Neural cell (in vitro differentiated cells): ENCODE results near the gene TOGARAM2. TPM values are rescaled to one million over a fixed set of nuclear protein-coding genes. Genes with fewer than 3 reads are reported as not detected.

Source experiments
- H2AFZ ChIP-seq: fragments of 200-600, 300-800 bp; sonication (generic), shearing (Covaris generic); 2 replicates; pipeline ENCODE4 v1.6.0; 2014; ENCODE audit warnings: low read depth, mild to moderate bottlenecking, antibody characterized with exemption, low read length, moderate library complexity
- H3F3A ChIP-seq: fragments of 200-600 bp; shearing (Covaris generic); 2 replicates; pipeline ENCODE4 v1.6.1; 2016; ENCODE audit warnings: mild to moderate bottlenecking, moderate library complexity, mixed read lengths, antibody characterized with exemption, low read length; ENCODE audit not compliant: insufficient read depth, poor library complexity, severe bottlenecking
- H3K27ac ChIP-seq: fragments of 200-600, 300-800 bp; sonication (generic), shearing (Covaris generic); 2 replicates; pipeline ENCODE4 v1.5.1; 2014; ENCODE audit warnings: mild to moderate bottlenecking, low read length, moderate library complexity
- H3K27me3 ChIP-seq: fragments of 300-800, 200-600 bp; sonication (generic), shearing (Covaris generic); 2 replicates; pipeline ENCODE4 v1.6.0; 2014; ENCODE audit warnings: mild to moderate bottlenecking, low read depth, low read length, moderate library complexity; ENCODE audit not compliant: insufficient read depth
- H3K36me3 ChIP-seq: fragments of 300-800, 200-600 bp; sonication (generic), shearing (Covaris generic); 2 replicates; pipeline ENCODE4 v1.5.1; 2014; ENCODE audit warnings: mild to moderate bottlenecking, antibody characterized with exemption, low read length, moderate library complexity; ENCODE audit not compliant: insufficient read depth
- H3K4me2 ChIP-seq: fragments of 300-800, 200-600 bp; sonication (generic), shearing (Covaris generic); 2 replicates; pipeline ENCODE4 v1.6.0; 2014; ENCODE audit warnings: mild to moderate bottlenecking, low read length
- H3K4me3 ChIP-seq: fragments of 300-800, 200-600 bp; sonication (generic), shearing (Covaris generic); 2 replicates; pipeline ENCODE4 v1.5.1; 2014; ENCODE audit warnings: mild to moderate bottlenecking, low read length, moderate library complexity
- H3K79me2 ChIP-seq: fragments of 200-600 bp; shearing (Covaris generic); replicated peaks from 2 replicates; pipeline ENCODE4 v1.6.0; 2014; ENCODE audit warnings: mild to moderate bottlenecking, low read length, moderate library complexity; ENCODE audit not compliant: insufficient read depth
- H3K9ac ChIP-seq: fragments of 300-800, 200-600 bp; sonication (generic), shearing (Covaris generic); 2 replicates; pipeline ENCODE4 v1.6.1; 2016; ENCODE audit warnings: mild to moderate bottlenecking, low read length, mixed read lengths
- H3K9me2 ChIP-seq: fragments of 200-600 bp; shearing (Covaris generic); 2 replicates; pipeline ENCODE4 v1.6.1; 2016; ENCODE audit warnings: mild to moderate bottlenecking, low read length, mixed read lengths; ENCODE audit not compliant: insufficient read depth
- H3K9me3 ChIP-seq: fragments of 200-600, 300-800 bp; sonication (generic), shearing (Covaris generic); 2 replicates; pipeline ENCODE4 v1.6.1; 2016; ENCODE audit warnings: mild to moderate bottlenecking, mixed run types, low read length, moderate library complexity, mixed read lengths
- H4K20me1 ChIP-seq: fragments of 200-600 bp; shearing (Covaris generic); 2 replicates; pipeline ENCODE4 v1.6.1; 2016; ENCODE audit warnings: mild to moderate bottlenecking, mixed run types; ENCODE audit not compliant: insufficient read depth
- CTCF ChIP-seq: fragments of 450-650 bp; IDR thresholded peaks from 2 replicates; pipeline ENCODE4 v1.5.1; 2014; ENCODE audit warnings: antibody characterized with exemption, mild to moderate bottlenecking, moderate library complexity; ENCODE audit not compliant: poor library complexity, severe bottlenecking
- EP300 ChIP-seq: fragments of 450-650 bp; conservative IDR thresholded peaks from 2 replicates; pipeline ENCODE4 v1.6.1; 2014; ENCODE audit warnings: antibody characterized with exemption, mild to moderate bottlenecking, moderate library complexity; ENCODE audit not compliant: poor library complexity, severe bottlenecking
- EZH2 ChIP-seq: fragments of 200-600, 300-800 bp; shearing (Covaris generic), sonication (generic); IDR thresholded peaks from 2 replicates; pipeline ENCODE4 v1.6.1; 2014; ENCODE audit warnings: antibody characterized with exemption, low read length, borderline replicate concordance, mild to moderate bottlenecking; ENCODE audit not compliant: insufficient read depth, poor library complexity, severe bottlenecking
- MXI1 ChIP-seq: fragments of 450-650 bp; conservative IDR thresholded peaks from 2 replicates; pipeline ENCODE4 v1.6.1; 2014; ENCODE audit warnings: antibody characterized with exemption, mild to moderate bottlenecking; ENCODE audit not compliant: poor library complexity, severe bottlenecking
- POLR2AphosphoS5 ChIP-seq: IDR thresholded peaks from 2 replicates; pipeline ENCODE4 v1.6.1; 2012
- RAD21 ChIP-seq: fragments of 450-650 bp; conservative IDR thresholded peaks from 2 replicates; pipeline ENCODE4 v1.6.1; 2014; ENCODE audit warnings: antibody characterized with exemption, mild to moderate bottlenecking, moderate library complexity
- REST ChIP-seq: IDR thresholded peaks from 2 replicates; pipeline ENCODE4 v1.6.1; 2012; ENCODE audit warnings: borderline replicate concordance
- SMC3 ChIP-seq: fragments of 450-650 bp; conservative IDR thresholded peaks from 2 replicates; pipeline ENCODE4 v1.6.1; 2014; ENCODE audit warnings: antibody characterized with exemption, mild to moderate bottlenecking, moderate library complexity; ENCODE audit not compliant: poor library complexity
- TAF1 ChIP-seq: IDR thresholded peaks from 2 replicates; pipeline ENCODE4 v1.6.1; 2012; ENCODE audit warnings: low read depth
- polyA plus RNA-seq: library from polyadenylated mRNA; depleted of rRNA; stranded (reverse); fragments of >200 nt; gene quantifications from 2 replicates; pipeline ENCODE4 v1.2.3, GENCODE V29; 2014

The TOGARAM2 gene
- polyA plus RNA-seq, 1 donor from 2014 or later: 0.10 TPM

DNA sequence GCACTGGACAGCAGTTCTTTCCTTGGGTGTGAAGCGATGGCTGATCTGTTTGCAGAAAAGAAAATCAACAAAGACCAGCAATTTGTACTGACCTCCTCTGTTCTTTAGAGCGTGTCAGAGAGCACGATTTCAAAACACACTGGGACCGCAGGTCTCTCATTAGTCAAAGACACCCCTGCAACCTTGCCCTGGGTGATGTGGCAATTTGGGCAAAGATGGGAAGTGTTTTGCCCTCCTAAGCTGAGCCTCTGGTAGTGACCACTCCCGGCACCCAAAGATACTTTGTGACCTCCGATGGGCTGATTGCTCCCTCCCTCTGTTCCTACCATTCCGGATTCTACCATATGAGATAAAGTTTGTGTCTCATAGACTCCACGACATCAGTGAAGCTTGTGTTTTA lies 115.9 kb downstream of the TOGARAM2 start:
- Histone ChIP-seq H3K27ac (no peak overlapping the region), H3K27me3 (no peaks in the 10 kb centered on the region), H3K9me2 (no peaks in the 10 kb centered on the region), H2AFZ (no peak overlapping the region), H3K9ac (no peak overlapping the region), H3K36me3 (no peaks in the 10 kb centered on the region), H4K20me1 (no peaks in the 10 kb centered on the region), H3K4me3 (no peak overlapping the region), H3K9me3 (no peaks in the 10 kb centered on the region), H3K4me2 (no peak overlapping the region), H3K79me2 (no peaks in the 10 kb centered on the region), H3F3A (no peaks in the 10 kb centered on the region)
- no peak for TF ChIP-seq POLR2AphosphoS5
- TF ChIP-seq EZH2: no peak
- no peak for TF ChIP-seq EP300
- TF ChIP-seq REST: no peak
- no peak for TF ChIP-seq MXI1
- TF ChIP-seq TAF1: no peak
- no peak for TF ChIP-seq CTCF
- TF ChIP-seq RAD21: no peak
- no peak for TF ChIP-seq SMC3

DNA sequence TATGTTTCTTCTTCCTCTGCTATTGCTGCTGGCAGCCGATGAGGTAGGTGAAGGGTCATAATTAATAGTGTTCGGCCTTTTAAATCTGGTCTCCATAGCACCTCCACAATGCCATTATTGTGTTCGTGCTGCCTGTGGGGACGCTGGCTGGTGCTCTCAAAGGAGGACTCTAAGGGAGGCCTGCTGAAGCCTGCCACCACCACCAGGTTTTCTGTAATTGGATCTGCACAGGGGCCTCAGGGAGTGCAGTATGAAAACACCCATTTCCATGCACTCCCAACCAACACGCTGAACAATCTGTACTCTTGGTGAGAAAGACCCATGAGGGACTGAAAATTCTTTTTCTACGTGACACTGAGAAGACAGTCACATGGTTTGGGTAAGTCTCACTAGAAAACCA lies 116.5 kb downstream of the TOGARAM2 start:
- TF ChIP-seq CTCF (no peak), SMC3 (no peak), REST (no peak), POLR2AphosphoS5 (no peak), EZH2 (no peak), RAD21 (no peak), MXI1 (no peak), EP300 (no peak), TAF1 (no peak)
- H3K9ac ChIP-seq: no peak overlapping the region
- no peaks in the 10 kb centered on the region for H3K79me2 ChIP-seq
- H3K27ac ChIP-seq: no peak overlapping the region
- H3K36me3 ChIP-seq: no peaks in the 10 kb centered on the region
- H4K20me1 ChIP-seq: no peaks in the 10 kb centered on the region
- no peak overlapping the region for H3K4me2 ChIP-seq
- H2AFZ ChIP-seq: no peak overlapping the region
- H3K4me3 ChIP-seq: no peak overlapping the region
- no peaks in the 10 kb centered on the region for H3F3A ChIP-seq
- H3K9me2 ChIP-seq: no peaks in the 10 kb centered on the region
- no peaks in the 10 kb centered on the region for H3K27me3 ChIP-seq
- H3K9me3 ChIP-seq: no peaks in the 10 kb centered on the region
